Measurements from ENCODE around the gene ERG. TPM values are rescaled to one million over a fixed set of nuclear protein-coding genes. Genes with fewer than 3 reads are reported as not detected.

The ERG gene
- total RNA-seq, 4 donors from 2014 or later = 4.6 to 7.0 (median 5.1) TPM

DNA sequence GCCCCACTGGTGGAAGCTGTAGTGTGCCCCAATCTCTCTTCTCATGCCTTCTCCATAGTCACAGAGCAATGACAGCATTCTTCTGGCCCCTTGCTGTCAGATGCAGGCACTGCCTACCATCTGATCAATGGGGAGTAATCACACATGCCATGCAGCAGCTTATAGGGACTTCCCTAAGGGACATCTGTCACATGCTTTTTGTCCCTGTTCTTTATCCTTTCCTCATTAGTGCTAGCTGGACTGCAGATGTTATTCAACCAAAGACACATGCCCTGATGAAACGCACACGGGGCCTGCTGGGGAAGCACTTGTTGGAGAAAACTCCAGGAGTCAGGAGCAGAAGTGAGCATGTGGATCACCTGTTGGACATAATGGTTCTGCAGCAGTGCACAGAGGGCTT lies 132.8 kb downstream of the ERG start:
- ATAC-seq = no peak
- no peaks in the 10 kb centered on the region for H3K4me1 ChIP-seq
- H3K4me3 ChIP-seq = no peak overlapping the region
- in situ Hi-C loops (cut with MboI; ENCODE audit: low sequenced_read_pairs in 4 of 4) (loop anchor here in 3 of 4 donors (25.0 kb wide), 2 partner anchors 653 to 678 kb away; no protein-coding TSS in a partner anchor), intact Hi-C loops (cut with DNase I; ENCODE audit: low total_unique reads) (no loop called here)
- no peaks in the 10 kb centered on the region for H3K36me3 ChIP-seq
- H3K9me3 ChIP-seq = no peaks in the 10 kb centered on the region
- no peak for DNase-seq
- no peaks in the 10 kb centered on the region for H3K27me3 ChIP-seq
- TF ChIP-seq, protein P1, sequence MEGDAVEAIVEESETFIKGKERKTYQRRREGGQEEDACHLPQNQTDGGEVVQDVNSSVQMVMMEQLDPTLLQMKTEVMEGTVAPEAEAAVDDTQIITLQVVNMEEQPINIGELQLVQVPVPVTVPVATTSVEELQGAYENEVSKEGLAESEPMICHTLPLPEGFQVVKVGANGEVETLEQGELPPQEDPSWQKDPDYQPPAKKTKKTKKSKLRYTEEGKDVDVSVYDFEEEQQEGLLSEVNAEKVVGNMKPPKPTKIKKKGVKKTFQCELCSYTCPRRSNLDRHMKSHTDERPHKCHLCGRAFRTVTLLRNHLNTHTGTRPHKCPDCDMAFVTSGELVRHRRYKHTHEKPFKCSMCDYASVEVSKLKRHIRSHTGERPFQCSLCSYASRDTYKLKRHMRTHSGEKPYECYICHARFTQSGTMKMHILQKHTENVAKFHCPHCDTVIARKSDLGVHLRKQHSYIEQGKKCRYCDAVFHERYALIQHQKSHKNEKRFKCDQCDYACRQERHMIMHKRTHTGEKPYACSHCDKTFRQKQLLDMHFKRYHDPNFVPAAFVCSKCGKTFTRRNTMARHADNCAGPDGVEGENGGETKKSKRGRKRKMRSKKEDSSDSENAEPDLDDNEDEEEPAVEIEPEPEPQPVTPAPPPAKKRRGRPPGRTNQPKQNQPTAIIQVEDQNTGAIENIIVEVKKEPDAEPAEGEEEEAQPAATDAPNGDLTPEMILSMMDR (IDR thresholded peaks at IDR 0.05 in 4 of 5, conservative IDR thresholded peaks at IDR 0.05 in 1 of 5) = no peak
- no peak for TF ChIP-seq POLR2A (IDR thresholded peaks at IDR 0.05)
- no peak overlapping the region for H3K27ac ChIP-seq

DNA sequence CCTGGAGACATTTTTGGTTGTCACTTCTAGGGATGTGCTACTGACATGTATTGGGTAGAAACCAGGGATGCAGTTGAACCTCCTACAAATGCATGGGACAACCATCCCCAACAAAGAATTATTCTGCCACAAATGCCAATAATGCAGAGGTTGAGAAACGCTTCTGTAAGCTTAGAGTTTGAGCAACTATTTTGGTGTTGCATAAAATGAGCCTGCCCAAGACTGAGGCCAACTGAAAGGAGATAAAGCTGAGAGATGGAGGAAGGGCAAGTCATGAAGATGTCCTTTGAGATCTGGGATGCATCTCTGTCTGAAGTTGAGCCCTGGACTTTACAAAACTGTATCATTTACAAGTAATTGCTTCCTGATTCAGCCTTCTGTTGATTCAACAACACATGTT lies 134.6 kb downstream of the ERG start:
- intact Hi-C loops (cut with DNase I; ENCODE audit: low total_unique reads) = no loop called here
- TF ChIP-seq, protein P1 (IDR thresholded peaks at IDR 0.05 in 4 of 5, conservative IDR thresholded peaks at IDR 0.05 in 1 of 5) = no peak
- no peak for TF ChIP-seq POLR2A (IDR thresholded peaks at IDR 0.05)
- no peak for DNase-seq
- no peak for ATAC-seq
- no peaks in the 10 kb centered on the region for H3K9me3 ChIP-seq
- H3K27me3 ChIP-seq = no peaks in the 10 kb centered on the region
- no peak overlapping the region for H3K4me3 ChIP-seq
- H3K27ac ChIP-seq = no peak overlapping the region
- H3K36me3 ChIP-seq = no peaks in the 10 kb centered on the region
- in situ Hi-C loops (cut with MboI; ENCODE audit: low sequenced_read_pairs in 4 of 4) = loop anchor here in 3 of 4 donors (25.0 kb wide), 2 partner anchors 651 to 676 kb away; no protein-coding TSS in a partner anchor
- H3K4me1 ChIP-seq = no peaks in the 10 kb centered on the region

DNA sequence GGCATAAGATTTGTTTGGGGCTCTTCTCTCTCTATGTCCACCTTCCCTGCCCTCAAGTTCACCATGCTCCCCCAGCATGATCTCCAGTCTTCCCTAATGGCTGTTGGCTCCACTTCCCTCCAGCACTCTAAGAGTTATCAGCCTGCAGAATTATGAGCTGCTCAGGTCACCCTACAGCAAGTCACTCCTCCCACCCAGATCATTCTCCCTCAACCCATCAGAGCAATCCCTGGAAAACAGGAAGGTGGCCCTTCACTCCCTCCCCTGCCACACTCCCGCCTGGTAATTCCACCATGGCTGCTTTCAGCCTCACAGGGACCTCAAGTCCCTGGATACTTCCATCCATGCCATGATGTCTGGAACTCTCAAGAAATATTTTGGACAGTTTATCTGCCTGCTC lies 137.0 kb downstream of the ERG start:
- H3K9me3 ChIP-seq = no peaks in the 10 kb centered on the region
- H3K4me1 ChIP-seq = no peaks in the 10 kb centered on the region
- H3K36me3 ChIP-seq = no peaks in the 10 kb centered on the region
- no peaks in the 10 kb centered on the region for H3K27me3 ChIP-seq
- H3K4me3 ChIP-seq = no peak overlapping the region
- in situ Hi-C loops (cut with MboI; ENCODE audit: low sequenced_read_pairs in 4 of 4) = loop anchor here in 3 of 4 donors (25.0 kb wide), 2 partner anchors 649 to 674 kb away; no protein-coding TSS in a partner anchor
- TF ChIP-seq, protein P1 (IDR thresholded peaks at IDR 0.05 in 4 of 5, conservative IDR thresholded peaks at IDR 0.05 in 1 of 5) = no peak
- no peak for TF ChIP-seq POLR2A (IDR thresholded peaks at IDR 0.05)
- DNase-seq = no peak
- H3K27ac ChIP-seq = no peak overlapping the region
- no peak for ATAC-seq
- intact Hi-C loops (cut with DNase I; ENCODE audit: low total_unique reads) = no loop called here

DNA sequence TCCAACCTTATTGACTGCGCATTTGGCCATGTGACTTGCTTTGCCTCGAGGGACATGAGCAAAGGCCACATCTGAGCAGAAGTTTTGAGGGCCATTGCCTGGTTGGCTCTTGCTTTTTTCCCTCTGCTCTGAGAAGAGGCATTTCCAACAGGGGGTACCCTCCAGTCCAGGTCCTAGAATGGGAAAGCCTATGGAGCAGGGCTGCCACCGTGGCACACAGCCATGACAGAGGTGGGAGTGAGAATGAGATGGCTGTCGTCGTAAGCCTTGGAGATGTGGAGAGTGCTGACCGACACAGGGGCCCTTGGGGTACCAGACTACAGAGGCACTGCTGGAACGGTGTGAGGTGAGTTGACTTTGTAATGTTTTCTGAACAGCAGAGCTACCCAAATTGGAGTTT lies 138.4 kb downstream of the ERG start:
- no peak for DNase-seq
- ATAC-seq = no peak
- intact Hi-C loops (cut with DNase I; ENCODE audit: low total_unique reads) (loop anchor here (5.0 kb wide), 1 partner anchor 188 kb away; no protein-coding TSS in a partner anchor), in situ Hi-C loops (cut with MboI; ENCODE audit: low sequenced_read_pairs in 4 of 4) (loop anchor here (10.0 to 25.0 kb wide), 4 partner anchors 145 to 673 kb away; no protein-coding TSS in a partner anchor)
- Histone ChIP-seq H3K36me3 (no peaks in the 10 kb centered on the region), H3K27me3 (no peaks in the 10 kb centered on the region), H3K9me3 (no peaks in the 10 kb centered on the region), H3K27ac (no peak overlapping the region), H3K4me3 (no peak overlapping the region), H3K4me1 (no peaks in the 10 kb centered on the region)
- TF ChIP-seq POLR2A (IDR thresholded peaks at IDR 0.05) = no peak
- TF ChIP-seq, protein P1 (IDR thresholded peaks at IDR 0.05 in 4 of 5, conservative IDR thresholded peaks at IDR 0.05 in 1 of 5) = no peak

DNA sequence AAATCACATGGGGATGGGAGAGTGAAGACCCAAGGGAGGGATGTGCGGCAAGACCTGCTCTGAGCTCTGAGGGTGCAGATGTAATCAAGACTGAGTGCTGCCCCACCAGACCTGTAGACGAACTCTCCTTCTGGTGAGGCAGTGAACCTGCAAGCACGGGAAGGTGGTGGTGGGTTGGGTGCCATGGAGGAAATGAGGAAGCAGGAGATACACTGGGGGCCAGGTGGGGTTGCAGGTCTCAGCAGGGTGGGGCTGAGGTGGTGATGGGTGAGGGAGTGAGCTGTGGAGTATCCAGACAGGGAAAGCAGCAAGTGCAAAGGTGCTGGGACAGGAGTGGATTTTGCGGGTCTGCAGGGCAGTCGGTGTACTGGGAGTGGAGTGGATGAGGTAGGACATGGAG lies 139.2 kb downstream of the ERG start:
- Histone ChIP-seq H3K36me3 (no peaks in the 10 kb centered on the region), H3K27ac (no peak overlapping the region), H3K9me3 (no peaks in the 10 kb centered on the region), H3K4me1 (no peaks in the 10 kb centered on the region), H3K4me3 (no peak overlapping the region), H3K27me3 (no peaks in the 10 kb centered on the region)
- DNase-seq = no peak
- intact Hi-C loops (cut with DNase I; ENCODE audit: low total_unique reads) (loop anchor here (5.0 kb wide), 1 partner anchor 187 kb away; no protein-coding TSS in a partner anchor), in situ Hi-C loops (cut with MboI; ENCODE audit: low sequenced_read_pairs in 4 of 4) (loop anchor here (10.0 to 25.0 kb wide), 4 partner anchors 144 to 672 kb away; no protein-coding TSS in a partner anchor)
- TF ChIP-seq POLR2A (IDR thresholded peaks at IDR 0.05) = no peak
- TF ChIP-seq, protein P1 (IDR thresholded peaks at IDR 0.05 in 4 of 5, conservative IDR thresholded peaks at IDR 0.05 in 1 of 5) = no peak
- ATAC-seq = no peak
